ENCODE measurements around the gene GCGR.

The GCGR gene

GRCh38 chr17:81803728-81804558 is at the start of gene GCGR:
TSS of gene GCGR (plus strand) at chr17:81804150. CDS start at chr17:81809019, 4,869 bp downstream.
- DNase-seq, result no peak

- DNase-seq, result no peak
Observed at GRCh38 chr17:81792675-81793615, 11.0 kb upstream of the GCGR start.

GRCh38 chr17:81794074-81794476 is 9.9 kb upstream of the GCGR start:
- no peak for DNase-seq

GRCh38 chr17:81794509-81794908 is 9.4 kb upstream of the GCGR start:
- no peak for DNase-seq

- no peak for DNase-seq
Observed at GRCh38 chr17:81801327-81801726, 2.6 kb upstream of the GCGR start.

- DNase-seq, result no peak
Observed at GRCh38 chr17:81802048-81802758, 1.7 kb upstream of the GCGR start.

- DNase-seq, result no peak
Observed at GRCh38 chr17:81802856-81803643, 900 bp upstream of the GCGR start.

GRCh38 chr17:81804559-81805399 is 829 bp downstream of the GCGR start:
- DNase-seq, result no peak

GRCh38 chr17:81805707-81806460 is 1.9 kb downstream of the GCGR start:
- DNase-seq, result no peak

GRCh38 chr17:81806461-81807209 is 2.7 kb downstream of the GCGR start:
- no peak for DNase-seq

GRCh38 chr17:81807210-81807719 is 3.3 kb downstream of the GCGR start:
- DNase-seq, result no peak

GRCh38 chr17:81807839-81808238 is 3.9 kb downstream of the GCGR start:
- no peak for DNase-seq

GRCh38 chr17:81808778-81809555 is 5.0 kb downstream of the GCGR start:
- DNase-seq, result no peak

- DNase-seq, result no peak
Observed at GRCh38 chr17:81809556-81809998, 5.6 kb downstream of the GCGR start.

- DNase-seq, result no peak
Observed at GRCh38 chr17:81810476-81810875, 6.5 kb downstream of the GCGR start.

- no peak for DNase-seq
Observed at GRCh38 chr17:81810892-81811704, 7.1 kb downstream of the GCGR start.

GRCh38 chr17:81811705-81812570 is 8.0 kb downstream of the GCGR start:
- DNase-seq, result no peak
